ENCODE data around the gene MASP1.
"Not testable (repeated sequence)": the region's sequence is repeated elsewhere in the genome, so short reads cannot be mapped to it uniquely, and the experiment has no call there.

MASP1 gene

GRCh38 chr3:187213616-187214015 is 77.9 kb downstream of the MASP1 start:
- DNase-seq: no peak

DNA sequence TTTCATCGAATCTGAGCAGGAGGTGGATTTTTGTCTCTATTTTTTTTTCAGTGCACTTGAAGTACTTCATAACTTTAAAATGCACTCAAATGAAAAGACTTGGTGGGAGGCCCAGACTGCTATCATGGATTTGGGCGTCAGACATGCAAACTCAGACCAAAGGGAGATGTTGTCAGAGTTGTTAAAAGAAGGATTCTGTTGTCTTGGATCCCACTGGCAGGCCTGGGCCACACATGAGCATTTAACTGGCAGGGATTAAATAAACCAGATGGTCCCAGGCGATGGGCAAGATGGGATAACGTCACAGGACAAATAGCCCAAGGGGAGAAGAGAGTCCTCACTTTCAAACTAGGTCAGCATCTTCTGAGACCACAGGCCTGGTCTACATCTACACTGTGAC is 78.8 kb downstream of the MASP1 start:
- DNase-seq: no peak

DNA sequence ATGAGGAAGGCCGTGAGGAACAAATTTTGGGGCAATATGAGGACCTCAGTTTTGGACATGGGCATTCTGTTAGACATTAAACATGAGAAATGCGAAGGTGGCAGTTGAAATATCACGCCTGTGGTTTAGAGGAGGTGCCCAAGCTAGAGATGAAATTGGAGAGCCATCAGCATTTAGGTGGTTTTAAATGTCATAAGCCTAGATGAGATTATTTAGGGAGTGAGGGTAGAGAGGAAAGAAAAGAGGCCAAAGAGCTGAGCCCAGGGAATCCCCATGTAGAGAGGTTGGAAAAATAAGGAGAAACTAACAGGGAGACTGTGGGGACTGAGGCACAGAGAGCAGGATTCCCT is 79.4 kb downstream of the MASP1 start:
- no peak for DNase-seq

DNA sequence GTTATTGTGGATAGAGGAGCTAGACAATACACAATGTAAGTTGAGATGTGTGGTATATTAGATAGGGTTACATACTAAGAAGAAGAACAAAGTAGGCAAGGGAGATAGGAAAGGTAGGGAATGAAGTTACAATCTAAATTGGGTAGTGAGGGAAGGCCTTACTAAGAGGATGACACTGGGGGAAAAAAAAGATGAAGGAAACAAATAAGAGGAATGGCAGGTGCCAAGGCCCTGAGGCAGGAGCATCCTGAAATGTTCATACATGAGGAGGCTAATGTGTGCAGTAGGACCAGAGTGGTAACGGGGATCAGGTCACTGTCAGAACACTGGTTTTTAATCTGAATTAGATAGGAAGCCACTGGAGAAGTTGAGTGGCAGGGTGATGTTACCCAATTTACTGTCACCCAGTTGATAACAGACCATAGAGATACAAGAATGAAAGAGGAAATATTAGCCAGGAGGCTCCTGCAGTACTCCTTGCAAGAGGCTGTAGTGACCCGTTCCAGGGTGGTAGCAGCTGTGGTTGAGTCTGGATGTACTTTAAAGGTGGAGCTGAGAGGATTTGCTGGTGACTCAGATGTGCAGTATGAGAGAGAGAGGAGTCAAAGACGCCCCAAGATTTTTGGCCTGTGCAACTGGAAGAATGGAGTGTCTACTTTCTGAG is 79.9 kb downstream of the MASP1 start:
- DNase-seq: no peak

GRCh38 chr3:187210545-187211327 is 80.8 kb downstream of the MASP1 start:
- no peak for DNase-seq

DNA sequence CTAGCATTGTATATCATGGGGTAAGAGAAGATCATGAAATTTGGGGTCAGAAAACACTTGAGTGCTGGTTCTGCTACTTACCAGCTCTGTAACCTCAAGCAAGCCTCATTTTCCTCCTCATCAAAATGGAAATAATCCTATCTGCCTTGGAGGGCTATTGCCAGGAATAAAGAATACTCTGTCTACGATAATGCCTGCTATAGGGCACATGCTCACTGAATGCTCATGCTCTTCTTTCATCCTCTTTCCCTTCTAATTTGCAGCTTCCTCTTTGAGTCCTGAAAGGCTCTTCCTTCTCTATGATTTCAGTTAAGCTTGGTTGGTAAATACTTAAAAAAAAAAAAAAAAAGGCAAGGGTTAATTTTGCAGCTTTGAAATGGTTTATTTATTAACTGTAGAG is 81.4 kb downstream of the MASP1 start:
- no peak for DNase-seq

- DNase-seq: no peak
Measured at GRCh38 chr3:187209491-187209890, 82.0 kb downstream of the MASP1 start.

- no peak for DNase-seq
Measured at GRCh38 chr3:187208159-187208558, 83.4 kb downstream of the MASP1 start.

DNA sequence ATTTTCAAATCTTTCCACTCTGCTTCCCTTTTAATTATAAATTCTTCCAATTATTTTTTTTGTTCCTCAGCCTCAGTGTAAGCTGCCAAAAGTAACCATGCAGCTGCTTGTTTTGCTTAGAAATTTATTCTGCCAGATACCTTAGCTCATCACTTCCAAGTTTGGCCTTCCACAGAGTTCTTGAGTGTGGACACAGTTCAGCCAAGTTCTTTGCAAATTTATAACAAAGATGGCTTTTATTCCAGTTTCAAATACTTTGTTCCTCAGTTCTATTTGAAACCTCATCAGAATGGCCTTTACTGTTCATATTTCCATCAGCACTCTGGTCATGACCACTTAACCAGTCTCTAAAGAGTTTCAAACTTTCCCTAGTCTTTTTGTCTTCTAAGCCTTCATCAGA is 83.9 kb downstream of the MASP1 start:
- DNase-seq: no peak

DNA sequence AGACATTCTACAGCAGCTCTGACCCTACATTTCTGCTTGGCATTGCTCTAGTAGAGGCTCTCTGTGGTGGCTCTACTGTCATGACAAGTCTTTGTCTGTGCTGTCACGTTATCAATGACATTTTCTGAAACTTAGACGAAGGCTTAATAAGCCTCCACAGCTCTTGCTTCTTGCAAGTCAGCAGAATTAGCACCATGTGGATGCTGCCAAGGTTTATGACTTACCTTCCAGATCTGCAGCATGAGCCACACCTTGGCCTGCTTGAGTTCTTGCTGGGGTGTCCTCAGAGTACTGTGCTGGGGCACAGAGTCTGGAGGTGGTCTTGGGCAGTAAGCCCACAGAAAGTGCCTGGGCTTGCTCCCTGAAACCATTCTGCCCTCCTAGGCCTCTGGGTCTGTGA is 84.5 kb downstream of the MASP1 start:
- DNase-seq: no peak

DNA sequence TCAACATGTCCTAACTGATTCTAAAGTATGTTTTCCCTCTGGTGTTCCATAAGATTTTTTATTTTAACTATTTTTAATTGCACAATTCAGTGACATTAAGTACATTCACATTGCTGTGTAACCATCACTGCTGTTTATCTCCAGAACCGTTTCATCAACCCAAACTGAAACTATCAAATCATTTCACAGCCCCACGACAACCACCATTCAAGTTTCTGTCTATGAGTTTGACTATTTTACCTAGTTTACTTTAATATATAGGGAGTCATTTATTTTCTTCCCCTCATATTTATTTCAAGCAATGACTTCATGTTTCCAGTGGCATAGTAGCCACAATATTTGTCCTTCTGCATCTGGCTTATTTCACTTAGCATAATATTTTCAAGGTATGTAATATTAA is 85.9 kb downstream of the MASP1 start:
- DNase-seq: no peak

DNA sequence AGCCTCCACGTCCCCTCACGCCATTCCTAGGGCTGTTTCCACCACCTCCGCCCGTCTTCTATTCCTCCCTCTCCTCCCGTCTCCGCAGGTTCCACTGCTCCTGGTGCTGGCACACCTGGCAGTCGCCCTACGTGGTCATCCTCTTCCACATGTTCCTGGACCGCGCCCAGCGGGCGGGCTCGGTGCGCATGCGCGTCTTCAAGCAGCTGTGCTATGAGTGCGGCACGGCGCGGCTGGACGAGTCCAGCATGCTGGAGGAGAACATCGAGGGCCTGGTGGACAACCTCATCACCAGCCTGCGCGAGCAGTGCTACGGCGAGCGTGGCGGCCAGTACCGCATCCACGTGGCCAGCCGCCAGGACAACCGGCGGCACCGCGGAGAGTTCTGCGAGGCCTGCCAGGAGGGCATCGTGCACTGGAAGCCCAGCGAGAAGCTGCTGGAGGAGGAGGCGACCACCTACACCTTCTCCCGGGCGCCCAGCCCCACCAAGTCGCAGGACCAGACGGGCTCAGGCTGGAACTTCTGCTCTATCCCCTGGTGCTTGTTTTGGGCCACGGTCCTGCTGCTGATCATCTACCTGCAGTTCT is 92.0 kb downstream of the MASP1 start:
- DNase-seq: not testable (repeated sequence)

- no peak for DNase-seq
Measured at GRCh38 chr3:187198490-187198889, 93.0 kb downstream of the MASP1 start.

DNA sequence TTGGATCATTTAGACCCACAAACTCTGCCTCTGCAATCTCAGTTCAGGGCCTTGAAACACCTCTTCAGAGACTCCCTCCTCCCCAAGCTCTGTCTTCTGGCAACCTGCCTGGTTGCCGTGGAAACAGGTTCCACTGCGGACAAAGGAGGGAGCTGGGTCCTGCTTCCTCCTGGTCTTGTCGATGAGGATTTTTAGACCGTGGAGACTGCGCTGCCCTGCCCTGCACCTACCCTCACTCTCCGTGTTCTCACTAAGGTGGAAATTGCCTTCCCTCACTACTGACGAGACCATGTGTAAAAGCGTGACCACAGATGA is 94.2 kb downstream of the MASP1 start, which contains the start of gene RTP1:
Gene RTP1, plus strand, starts transcription at position 152 of the 315 bp plus-strand sequence. Its CDS starts 30 bp downstream, at position 182.
- no peak for DNase-seq

DNA sequence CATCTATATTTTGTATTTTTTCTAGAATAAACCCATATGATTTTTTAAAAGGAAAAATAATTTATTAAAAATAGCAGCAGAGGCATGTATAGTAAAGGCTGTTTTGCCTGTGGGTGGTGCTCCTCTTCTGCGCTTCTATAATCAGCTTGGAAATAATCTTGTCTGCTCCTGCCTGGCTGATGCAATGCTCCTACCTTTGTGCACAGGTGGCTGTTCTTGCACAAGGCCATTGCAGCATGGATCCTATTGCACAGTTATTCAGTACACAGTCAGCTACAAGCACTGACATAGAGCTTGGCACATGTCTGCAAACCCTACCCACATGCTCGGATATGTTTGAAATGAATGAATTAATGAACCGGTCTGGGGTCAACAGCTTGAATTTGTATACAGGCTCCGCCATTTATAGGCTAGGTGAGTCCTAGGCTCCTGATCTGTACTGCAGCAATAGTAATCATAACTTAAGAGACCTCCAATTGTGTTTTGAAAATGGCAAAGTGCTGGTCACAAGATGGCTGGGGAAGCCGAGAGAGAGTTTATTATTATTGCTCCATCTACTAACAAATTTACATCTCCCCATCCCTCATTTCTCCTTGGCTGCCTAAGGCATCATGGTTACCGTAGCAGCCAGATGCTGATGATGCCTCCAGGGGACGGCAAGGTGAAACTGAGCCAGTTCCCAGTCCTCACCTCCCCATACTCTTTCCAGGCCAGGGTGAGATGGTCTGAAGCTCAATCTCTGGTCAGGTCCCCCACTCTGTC is 94.8 kb downstream of the MASP1 start:
- DNase-seq: no peak

DNA sequence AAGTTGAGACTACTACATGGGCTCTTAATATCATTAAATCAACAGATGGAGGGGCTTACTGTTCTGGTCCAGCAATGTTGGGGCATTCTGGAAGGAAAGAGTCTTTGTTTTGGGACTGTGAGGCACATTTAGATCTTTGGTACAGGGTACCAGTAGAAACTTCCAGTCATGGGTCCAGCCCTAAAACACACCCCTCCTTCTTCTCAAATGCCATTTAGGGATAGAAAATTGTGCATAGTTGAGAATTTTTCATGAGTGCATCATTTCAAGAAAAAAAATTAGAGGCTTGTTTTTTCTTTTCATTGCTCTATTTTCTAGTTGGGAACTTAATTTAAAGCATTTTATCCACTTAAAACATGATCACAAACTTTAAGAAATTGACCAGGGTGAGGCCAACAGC is 98.4 kb downstream of the MASP1 start:
- DNase-seq: no peak

GRCh38 chr3:187191271-187191670 is 100.3 kb downstream of the MASP1 start:
- DNase-seq: no peak

DNA sequence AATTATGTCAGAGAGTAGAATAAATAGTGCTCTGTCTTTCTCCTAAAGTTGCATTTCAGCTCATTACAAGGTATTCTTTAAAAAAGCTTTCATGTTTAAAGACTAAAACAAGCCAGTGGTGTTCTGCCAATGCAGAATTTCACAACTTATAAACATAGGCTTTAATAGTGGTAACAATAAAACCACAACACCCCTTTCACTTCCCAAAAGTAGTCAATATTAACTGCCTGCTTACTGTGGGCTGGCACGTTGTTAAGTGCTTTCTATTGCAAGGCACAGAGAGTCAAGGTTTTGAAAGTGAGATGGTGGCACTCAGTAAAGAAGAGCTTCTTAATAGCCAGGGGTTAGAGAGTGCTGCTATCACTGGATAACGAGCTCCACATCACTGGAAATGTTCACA is 102.6 kb downstream of the MASP1 start:
- no peak for DNase-seq

DNA sequence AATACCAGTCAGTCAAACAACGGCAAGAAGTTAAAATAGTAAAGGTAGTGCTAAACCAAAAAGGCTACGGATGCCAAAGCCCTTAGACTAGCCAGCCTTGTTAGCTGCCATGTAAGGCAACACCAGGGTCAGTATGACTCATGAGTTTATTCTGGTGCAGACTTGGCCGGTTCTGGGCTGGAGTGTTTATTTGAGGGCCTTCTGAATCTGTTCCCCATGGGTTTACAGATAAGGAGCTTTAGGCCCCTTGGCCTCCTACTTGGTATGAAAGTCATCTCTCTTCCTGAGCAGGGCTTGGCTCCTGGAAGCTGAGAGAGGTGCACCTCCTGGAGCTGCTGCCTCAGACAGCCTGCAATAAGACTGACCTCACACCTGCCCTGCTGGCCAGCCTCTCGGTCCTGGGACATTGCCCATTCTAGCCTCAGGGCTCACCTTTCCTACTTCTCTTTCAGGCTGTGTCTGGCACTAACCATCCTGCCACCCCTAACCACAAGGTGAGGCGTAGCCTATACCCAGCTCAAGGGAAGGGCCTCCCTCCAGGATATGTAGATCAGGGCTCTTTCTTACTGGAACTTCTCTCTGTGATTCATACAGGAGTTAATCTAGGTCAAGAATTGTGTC is 104.6 kb downstream of the MASP1 start:
- no peak for DNase-seq

DNA sequence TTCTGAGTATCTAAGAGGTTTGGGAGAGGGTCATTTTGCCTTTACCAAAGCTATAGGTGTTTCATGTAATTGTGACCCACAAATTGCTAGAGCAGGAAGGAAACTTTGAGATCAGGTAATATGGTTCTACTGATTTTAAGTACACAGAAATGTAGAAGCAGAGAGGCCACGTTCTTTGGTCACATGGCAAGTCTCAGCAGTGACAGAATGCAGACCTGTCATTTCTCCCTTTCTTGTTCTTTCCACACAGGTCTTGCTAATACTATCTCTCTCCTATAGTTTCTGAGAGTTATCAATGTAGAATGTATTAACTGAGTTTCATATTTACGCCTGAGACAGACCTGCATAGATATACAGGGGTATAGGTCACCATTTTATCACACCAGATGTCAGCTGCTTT is 105.2 kb downstream of the MASP1 start:
- no peak for DNase-seq

GRCh38 chr3:187185759-187186158 is 105.8 kb downstream of the MASP1 start:
- no peak for DNase-seq

All from activated CD8-positive, alpha-beta memory T cell treated with anti-CD3 and anti-CD28 coated beads, Interleukin-2, amount 50 U/mL, for 48 hours (primary cell).